ENCODE measurements around the gene MMRN2.

Gene MMRN2

GRCh38 chr10:86968994-86969355 lies 11.6 kb upstream of the MMRN2 start:
- DNase-seq, result no peak

- DNase-seq, result no peak
Measured at GRCh38 chr10:86968271-86968993, 11.0 kb upstream of the MMRN2 start, which contains the start of gene ADIRF. Gene ADIRF (plus strand): TSS chr10:86968482. CDS start chr10:86968545, 63 bp downstream.

- DNase-seq, result no peak
Measured at GRCh38 chr10:86967481-86967941, 10.1 kb upstream of the MMRN2 start.

GRCh38 chr10:86965986-86966654 lies 8.7 kb upstream of the MMRN2 start:
- no peak for DNase-seq

- DNase-seq, result no peak
Measured at GRCh38 chr10:86964847-86965190, 7.4 kb upstream of the MMRN2 start.

GRCh38 chr10:86964061-86964846 lies 6.8 kb upstream of the MMRN2 start:
- no peak for DNase-seq

- DNase-seq, result no peak
Measured at GRCh38 chr10:86963341-86963919, 6.0 kb upstream of the MMRN2 start.

- no peak for DNase-seq
Measured at GRCh38 chr10:86962981-86963310, 5.5 kb upstream of the MMRN2 start.

- no peak for DNase-seq
Measured at GRCh38 chr10:86962136-86962980, 4.9 kb upstream of the MMRN2 start.

- no peak for DNase-seq
Measured at GRCh38 chr10:86961481-86962091, 4.2 kb upstream of the MMRN2 start.

- no peak for DNase-seq
Measured at GRCh38 chr10:86960863-86961434, 3.5 kb upstream of the MMRN2 start.

GRCh38 chr10:86960003-86960862 lies 2.8 kb upstream of the MMRN2 start:
- DNase-seq, result no peak

GRCh38 chr10:86959737-86960002 lies 2.3 kb upstream of the MMRN2 start:
- no peak for DNase-seq

GRCh38 chr10:86958901-86959736 lies 1.7 kb upstream of the MMRN2 start:
- no peak for DNase-seq

- DNase-seq, result no peak
Measured at GRCh38 chr10:86958116-86958900, 893 bp upstream of the MMRN2 start, which contains the start of gene SNCG. Gene SNCG (plus strand): TSS chr10:86958599. CDS start chr10:86958698, 99 bp downstream.

- no peak for DNase-seq
Measured at GRCh38 chr10:86956848-86957448, 467 bp downstream of the MMRN2 start.

GRCh38 chr10:86956195-86956847 lies 1.1 kb downstream of the MMRN2 start:
- no peak for DNase-seq

All from effector CD4-positive, alpha-beta T cell (primary cell).